HepG2 (cell line): ENCODE measurements around the gene NAPB. TPM values are rescaled to one million over a fixed set of nuclear protein-coding genes. Genes with fewer than 3 reads are reported as not detected.

Source experiments
- AGO2 ChIP-seq: fragments of 200-400 bp; formaldehyde crosslinking; optimal IDR thresholded peaks from 2 replicates; pipeline ENCODE3; 2017; ENCODE audit warnings: mild to moderate bottlenecking, low read depth, low read length, moderate library complexity
- BRD4 ChIP-seq: sonication (generic); formaldehyde crosslinking; IDR thresholded peaks from 2 replicates; pipeline ENCODE4 v1.4.0; 2020; ENCODE audit warnings: missing genetic modification reagents
- CENPT ChIP-seq: sonication (generic); formaldehyde crosslinking; IDR thresholded peaks from 2 replicates; pipeline ENCODE4 v1.8.0; 2022; ENCODE audit warnings: low read depth, mild to moderate bottlenecking, moderate library complexity, missing genetic modification reagents
- KDM4B ChIP-seq: sonication (generic); formaldehyde crosslinking; IDR thresholded peaks from 2 replicates; pipeline ENCODE4 v1.4.0; 2020; ENCODE audit warnings: missing genetic modification reagents
- MYNN ChIP-seq: sonication (generic); formaldehyde crosslinking; IDR thresholded peaks from 2 replicates; pipeline ENCODE4 v1.4.0; 2020; ENCODE audit warnings: mild to moderate bottlenecking, low read depth, missing genetic modification reagents
- PCBP2 ChIP-seq: fragments of 200-400 bp; formaldehyde crosslinking; optimal IDR thresholded peaks from 2 replicates; pipeline ENCODE3; 2018; ENCODE audit warnings: low read length, low read depth; ENCODE audit not compliant: poor library complexity, severe bottlenecking
- REPIN1 ChIP-seq: sonication (generic); formaldehyde crosslinking; IDR thresholded peaks from 2 replicates; pipeline ENCODE4 v1.8.0; 2022; ENCODE audit warnings: missing genetic modification reagents, low read depth, mild to moderate bottlenecking, borderline replicate concordance
- SMAD9 ChIP-seq: sonication (generic); formaldehyde crosslinking; IDR thresholded peaks from 2 replicates; pipeline ENCODE4 v1.5.1; 2020; ENCODE audit warnings: mild to moderate bottlenecking, missing genetic modification reagents
- ZBTB20 ChIP-seq: sonication (generic); formaldehyde crosslinking; IDR thresholded peaks from 2 replicates; pipeline ENCODE4 v1.8.1; 2023; ENCODE audit warnings: missing genetic modification reagents, low read depth, mild to moderate bottlenecking, borderline replicate concordance
- ZMAT3 ChIP-seq: sonication (generic); formaldehyde crosslinking; conservative IDR thresholded peaks from 2 replicates; pipeline ENCODE4 v1.7.0; 2021; ENCODE audit warnings: missing genetic modification reagents
- ZNF501 ChIP-seq: sonication (generic); formaldehyde crosslinking; IDR thresholded peaks from 2 replicates; pipeline ENCODE4 v1.5.1; 2020; ENCODE audit warnings: mild to moderate bottlenecking, moderate library complexity, missing genetic modification reagents
- ZNF670 ChIP-seq: sonication (generic); formaldehyde crosslinking; IDR thresholded peaks from 2 replicates; pipeline ENCODE4 v1.8.0; 2022; ENCODE audit warnings: mild to moderate bottlenecking, missing genetic modification reagents, borderline replicate concordance
- polyA plus RNA-seq, 8 experiments: library from polyadenylated mRNA; depleted of rRNA in 3 of 8; stranded (reverse) in 7 of 8; unstranded in 1 of 8; fragments of >200 nt; fragmentation: Illumina TruSeq in 4 of 8; extraction: Trizol in 4 of 8; gene quantifications; 2 replicates each; pipeline versions ENCODE4 v1.2.1 to v1.2.3, GENCODE V29; 2011 to 2016; ENCODE audit warnings: low read depth in 4 of 8, missing spikeins in 1 of 8, mixed read lengths in 1 of 8; ENCODE audit not compliant: insufficient read depth in 1 of 8
- total RNA-seq, 5 experiments: library from RNA; depleted of rRNA; stranded (reverse); fragments of >200 nt; fragmentation: Illumina TruSeq; extraction: Trizol; gene quantifications; 2 replicates each; pipeline ENCODE4 v1.2.3, GENCODE V29; 2016; ENCODE audit warnings: low read depth in 1 of 5
- TF ChIP-seq, protein P1 (sequence below): sonication (generic); formaldehyde crosslinking; IDR thresholded peaks from 2 replicates; pipeline ENCODE4 v1.4.0; 2020; ENCODE audit warnings: missing genetic modification reagents, borderline replicate concordance
- TF ChIP-seq, protein P2 (sequence below): sonication (generic); formaldehyde crosslinking; IDR thresholded peaks from 2 replicates; pipeline ENCODE4 v1.4.0; 2020; ENCODE audit warnings: missing genetic modification reagents, borderline replicate concordance
- TF ChIP-seq, protein P3 (sequence below): IDR thresholded peaks from 2 replicates; pipeline ENCODE4 v1.6.1; 2016; ENCODE audit warnings: low read depth, control low read depth
- TF ChIP-seq, protein P4 (sequence below): sonication (generic); formaldehyde crosslinking; IDR thresholded peaks from 2 replicates; pipeline ENCODE4 v1.8.0; 2022; ENCODE audit warnings: mild to moderate bottlenecking, missing genetic modification reagents

NAPB gene
- total and polyA plus RNA-seq, 2 of the 13 experiments (the other 11 are each of a cell fraction or from before 2014, with no cell fraction given): 15.2 to 16.1 TPM

DNA sequence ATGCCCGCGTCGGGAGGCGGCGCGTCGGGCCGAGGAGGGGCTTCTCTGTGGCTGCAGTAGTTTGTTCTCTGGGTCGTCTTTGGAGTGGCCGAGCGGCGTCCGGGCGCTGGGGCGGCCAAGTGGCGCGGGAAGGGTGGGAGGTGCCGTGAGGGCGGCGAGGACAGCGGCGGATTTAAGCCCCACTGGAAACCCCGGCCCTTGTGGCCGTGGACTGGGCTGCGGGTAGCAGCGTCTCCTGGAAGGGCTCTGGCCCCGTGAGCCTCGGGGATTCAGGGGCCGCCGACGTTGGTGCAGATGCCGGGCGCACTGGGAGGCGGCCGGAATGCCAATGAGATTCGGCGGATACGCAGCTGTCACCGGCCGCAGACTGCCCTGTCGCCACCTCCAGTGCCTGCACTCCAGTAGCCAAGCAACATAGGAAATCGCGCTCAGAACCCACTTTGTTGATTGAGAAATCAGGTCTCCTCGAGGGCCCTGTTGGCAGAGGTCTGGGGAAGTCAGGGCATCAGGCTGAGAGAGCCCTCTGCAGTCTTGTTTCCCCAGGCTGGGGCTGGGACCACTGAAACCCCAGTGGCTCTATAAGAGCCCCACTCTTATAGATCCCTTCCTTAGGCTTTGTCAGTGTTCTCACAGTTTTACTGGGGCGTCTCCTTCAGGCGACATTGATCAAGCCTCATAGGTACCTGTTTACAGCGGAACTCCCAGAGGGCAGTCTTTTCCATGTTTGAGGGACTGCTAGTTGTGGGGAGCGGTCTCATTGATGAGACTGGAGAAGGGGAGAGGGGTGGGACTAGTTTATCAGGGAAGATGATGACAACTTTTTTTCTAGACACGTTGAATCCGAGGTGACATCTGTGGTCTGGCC, 58.7 kb downstream of the NAPB start (continued):
- TF ChIP-seq, protein P1, sequence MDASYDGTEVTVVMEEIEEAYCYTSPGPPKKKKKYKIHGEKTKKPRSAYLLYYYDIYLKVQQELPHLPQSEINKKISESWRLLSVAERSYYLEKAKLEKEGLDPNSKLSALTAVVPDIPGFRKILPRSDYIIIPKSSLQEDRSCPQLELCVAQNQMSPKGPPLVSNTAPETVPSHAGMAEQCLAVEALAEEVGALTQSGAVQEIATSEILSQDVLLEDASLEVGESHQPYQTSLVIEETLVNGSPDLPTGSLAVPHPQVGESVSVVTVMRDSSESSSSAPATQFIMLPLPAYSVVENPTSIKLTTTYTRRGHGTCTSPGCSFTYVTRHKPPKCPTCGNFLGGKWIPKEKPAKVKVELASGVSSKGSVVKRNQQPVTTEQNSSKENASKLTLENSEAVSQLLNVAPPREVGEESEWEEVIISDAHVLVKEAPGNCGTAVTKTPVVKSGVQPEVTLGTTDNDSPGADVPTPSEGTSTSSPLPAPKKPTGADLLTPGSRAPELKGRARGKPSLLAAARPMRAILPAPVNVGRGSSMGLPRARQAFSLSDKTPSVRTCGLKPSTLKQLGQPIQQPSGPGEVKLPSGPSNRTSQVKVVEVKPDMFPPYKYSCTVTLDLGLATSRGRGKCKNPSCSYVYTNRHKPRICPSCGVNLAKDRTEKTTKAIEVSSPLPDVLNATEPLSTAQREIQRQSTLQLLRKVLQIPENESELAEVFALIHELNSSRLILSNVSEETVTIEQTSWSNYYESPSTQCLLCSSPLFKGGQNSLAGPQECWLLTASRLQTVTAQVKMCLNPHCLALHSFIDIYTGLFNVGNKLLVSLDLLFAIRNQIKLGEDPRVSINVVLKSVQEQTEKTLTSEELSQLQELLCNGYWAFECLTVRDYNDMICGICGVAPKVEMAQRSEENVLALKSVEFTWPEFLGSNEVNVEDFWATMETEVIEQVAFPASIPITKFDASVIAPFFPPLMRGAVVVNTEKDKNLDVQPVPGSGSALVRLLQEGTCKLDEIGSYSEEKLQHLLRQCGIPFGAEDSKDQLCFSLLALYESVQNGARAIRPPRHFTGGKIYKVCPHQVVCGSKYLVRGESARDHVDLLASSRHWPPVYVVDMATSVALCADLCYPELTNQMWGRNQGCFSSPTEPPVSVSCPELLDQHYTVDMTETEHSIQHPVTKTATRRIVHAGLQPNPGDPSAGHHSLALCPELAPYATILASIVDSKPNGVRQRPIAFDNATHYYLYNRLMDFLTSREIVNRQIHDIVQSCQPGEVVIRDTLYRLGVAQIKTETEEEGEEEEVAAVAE: no peak
- TF ChIP-seq BRD4 (no peak), AGO2 (peak; percentile 84), SMAD9 (CRISPR knock-in tag) (no peak), ZNF501 (CRISPR knock-in tag) (peak; percentile 53), KDM4B (CRISPR knock-in tag) (peak; percentile 61; the same call in 1 of the 2 replicates), ZBTB20 (CRISPR knock-in tag) (peak; percentile 34; the same call in 1 of the 2 replicates), REPIN1 (peak; percentile 35; the same call in 1 of the 2 replicates), ZNF670 (CRISPR knock-in tag) (peak; percentile 46; the same call in 1 of the 2 replicates), MYNN (0 out of 2 replicates have a peak, but pooled peaks have one; percentile 72), PCBP2 (peak; percentile 23), ZMAT3 (CRISPR knock-in tag) (0 out of 2 replicates have a peak, but pooled peaks have one; percentile 64), CENPT (0 out of 2 replicates have a peak, but pooled peaks have one; percentile 22)
- TF ChIP-seq, protein P2, sequence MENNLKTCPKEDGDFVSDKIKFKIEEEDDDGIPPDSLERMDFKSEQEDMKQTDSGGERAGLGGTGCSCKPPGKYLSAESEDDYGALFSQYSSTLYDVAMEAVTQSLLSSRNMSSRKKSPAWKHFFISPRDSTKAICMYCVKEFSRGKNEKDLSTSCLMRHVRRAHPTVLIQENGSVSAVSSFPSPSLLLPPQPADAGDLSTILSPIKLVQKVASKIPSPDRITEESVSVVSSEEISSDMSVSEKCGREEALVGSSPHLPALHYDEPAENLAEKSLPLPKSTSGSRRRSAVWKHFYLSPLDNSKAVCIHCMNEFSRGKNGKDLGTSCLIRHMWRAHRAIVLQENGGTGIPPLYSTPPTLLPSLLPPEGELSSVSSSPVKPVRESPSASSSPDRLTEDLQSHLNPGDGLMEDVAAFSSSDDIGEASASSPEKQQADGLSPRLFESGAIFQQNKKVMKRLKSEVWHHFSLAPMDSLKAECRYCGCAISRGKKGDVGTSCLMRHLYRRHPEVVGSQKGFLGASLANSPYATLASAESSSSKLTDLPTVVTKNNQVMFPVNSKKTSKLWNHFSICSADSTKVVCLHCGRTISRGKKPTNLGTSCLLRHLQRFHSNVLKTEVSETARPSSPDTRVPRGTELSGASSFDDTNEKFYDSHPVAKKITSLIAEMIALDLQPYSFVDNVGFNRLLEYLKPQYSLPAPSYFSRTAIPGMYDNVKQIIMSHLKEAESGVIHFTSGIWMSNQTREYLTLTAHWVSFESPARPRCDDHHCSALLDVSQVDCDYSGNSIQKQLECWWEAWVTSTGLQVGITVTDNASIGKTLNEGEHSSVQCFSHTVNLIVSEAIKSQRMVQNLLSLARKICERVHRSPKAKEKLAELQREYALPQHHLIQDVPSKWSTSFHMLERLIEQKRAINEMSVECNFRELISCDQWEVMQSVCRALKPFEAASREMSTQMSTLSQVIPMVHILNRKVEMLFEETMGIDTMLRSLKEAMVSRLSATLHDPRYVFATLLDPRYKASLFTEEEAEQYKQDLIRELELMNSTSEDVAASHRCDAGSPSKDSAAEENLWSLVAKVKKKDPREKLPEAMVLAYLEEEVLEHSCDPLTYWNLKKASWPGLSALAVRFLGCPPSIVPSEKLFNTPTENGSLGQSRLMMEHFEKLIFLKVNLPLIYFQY (CRISPR knock-in tag): no peak
- TF ChIP-seq, protein P3, sequence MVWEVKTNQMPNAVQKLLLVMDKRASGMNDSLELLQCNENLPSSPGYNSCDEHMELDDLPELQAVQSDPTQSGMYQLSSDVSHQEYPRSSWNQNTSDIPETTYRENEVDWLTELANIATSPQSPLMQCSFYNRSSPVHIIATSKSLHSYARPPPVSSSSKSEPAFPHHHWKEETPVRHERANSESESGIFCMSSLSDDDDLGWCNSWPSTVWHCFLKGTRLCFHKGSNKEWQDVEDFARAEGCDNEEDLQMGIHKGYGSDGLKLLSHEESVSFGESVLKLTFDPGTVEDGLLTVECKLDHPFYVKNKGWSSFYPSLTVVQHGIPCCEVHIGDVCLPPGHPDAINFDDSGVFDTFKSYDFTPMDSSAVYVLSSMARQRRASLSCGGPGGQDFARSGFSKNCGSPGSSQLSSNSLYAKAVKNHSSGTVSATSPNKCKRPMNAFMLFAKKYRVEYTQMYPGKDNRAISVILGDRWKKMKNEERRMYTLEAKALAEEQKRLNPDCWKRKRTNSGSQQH (CRISPR knock-in tag): 0 out of 2 replicates have a peak, but pooled peaks have one; percentile 40
- TF ChIP-seq, protein P4, sequence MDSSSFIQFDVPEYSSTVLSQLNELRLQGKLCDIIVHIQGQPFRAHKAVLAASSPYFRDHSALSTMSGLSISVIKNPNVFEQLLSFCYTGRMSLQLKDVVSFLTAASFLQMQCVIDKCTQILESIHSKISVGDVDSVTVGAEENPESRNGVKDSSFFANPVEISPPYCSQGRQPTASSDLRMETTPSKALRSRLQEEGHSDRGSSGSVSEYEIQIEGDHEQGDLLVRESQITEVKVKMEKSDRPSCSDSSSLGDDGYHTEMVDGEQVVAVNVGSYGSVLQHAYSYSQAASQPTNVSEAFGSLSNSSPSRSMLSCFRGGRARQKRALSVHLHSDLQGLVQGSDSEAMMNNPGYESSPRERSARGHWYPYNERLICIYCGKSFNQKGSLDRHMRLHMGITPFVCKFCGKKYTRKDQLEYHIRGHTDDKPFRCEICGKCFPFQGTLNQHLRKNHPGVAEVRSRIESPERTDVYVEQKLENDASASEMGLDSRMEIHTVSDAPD (CRISPR knock-in tag): peak; percentile 69; the same call in 1 of the 2 replicates
